SW 1271 (cell line): ENCODE measurements around the gene SLC25A38.
A peak's percentile ranks its signal among the peaks of the same experiment; 100 is the strongest.

ENCODE experiments used
- DNase-seq, 2 experiments: peaks; one replicate each; lab custom pipeline; 2025; lab: John Stamatoyannopoulos, UW

The SLC25A38 gene

GRCh38 chr3:39376959-39377634 lies 6.1 kb upstream of the SLC25A38 start:
- DNase-seq: no peak

GRCh38 chr3:39378088-39378487 lies 5.1 kb upstream of the SLC25A38 start:
- DNase-seq: no peak

GRCh38 chr3:39378957-39379777 lies 4.0 kb upstream of the SLC25A38 start:
- no peak for DNase-seq

GRCh38 chr3:39379778-39380155 lies 3.4 kb upstream of the SLC25A38 start:
- DNase-seq: no peak

GRCh38 chr3:39381432-39381831 lies 1.7 kb upstream of the SLC25A38 start:
- no peak for DNase-seq

- DNase-seq: no peak
These were observed 903 bp downstream of the SLC25A38 start for GRCh38 chr3:39383881-39384664.

- DNase-seq: no peak
These were observed 1.5 kb downstream of the SLC25A38 start for GRCh38 chr3:39384665-39385000.

- no peak for DNase-seq
These were observed 2.4 kb downstream of the SLC25A38 start for GRCh38 chr3:39385456-39386090.

GRCh38 chr3:39386318-39386717 lies 3.1 kb downstream of the SLC25A38 start:
- no peak for DNase-seq

- no peak for DNase-seq
These were observed 4.3 kb downstream of the SLC25A38 start for GRCh38 chr3:39387411-39387975.

- DNase-seq: no peak
These were observed 5.0 kb downstream of the SLC25A38 start for GRCh38 chr3:39388153-39388552.

- DNase-seq: no peak
These were observed 5.6 kb downstream of the SLC25A38 start for GRCh38 chr3:39388741-39389248.

- DNase-seq: no peak
These were observed 7.0 kb downstream of the SLC25A38 start for GRCh38 chr3:39390181-39390580.

GRCh38 chr3:39396690-39397089 lies 13.5 kb downstream of the SLC25A38 start:
- no peak for DNase-seq

- DNase-seq: no peak
These were observed 15.5 kb downstream of the SLC25A38 start for GRCh38 chr3:39398700-39399099.

- no peak for DNase-seq
These were observed 18.8 kb downstream of the SLC25A38 start for GRCh38 chr3:39401983-39402382.

GRCh38 chr3:39404943-39405686 lies 21.9 kb downstream of the SLC25A38 start:
- DNase-seq: no peak

GRCh38 chr3:39405687-39406367 lies 22.7 kb downstream of the SLC25A38 start:
- DNase-seq: no peak

- DNase-seq: peak; percentile 95 to 99
These were observed 23.4 kb downstream of the SLC25A38 start, which contains the start of gene RPSA for GRCh38 chr3:39406368-39407258. RPSA (plus strand) TSS chr3:39406720; CDS start chr3:39407654, 934 bp downstream.
